Fibroblast of skin of left quadriceps (primary cell): ENCODE results near the gene INPP4A.

Experiments used
- DNase-seq, 2 experiments: peaks; one replicate each; pipeline ENCODE4 v3.0.0-alpha.2; 2013; ENCODE audit warnings: low read depth in 2 of 2

INPP4A gene

GRCh38 chr2:98436734-98437133, 7.9 kb upstream of the INPP4A start:
- no peak for DNase-seq

- DNase-seq, result no peak
Observed at GRCh38 chr2:98438190-98439133, 6.2 kb upstream of the INPP4A start.

- DNase-seq, result no peak
Observed at GRCh38 chr2:98441706-98442450, 2.8 kb upstream of the INPP4A start.

DNA sequence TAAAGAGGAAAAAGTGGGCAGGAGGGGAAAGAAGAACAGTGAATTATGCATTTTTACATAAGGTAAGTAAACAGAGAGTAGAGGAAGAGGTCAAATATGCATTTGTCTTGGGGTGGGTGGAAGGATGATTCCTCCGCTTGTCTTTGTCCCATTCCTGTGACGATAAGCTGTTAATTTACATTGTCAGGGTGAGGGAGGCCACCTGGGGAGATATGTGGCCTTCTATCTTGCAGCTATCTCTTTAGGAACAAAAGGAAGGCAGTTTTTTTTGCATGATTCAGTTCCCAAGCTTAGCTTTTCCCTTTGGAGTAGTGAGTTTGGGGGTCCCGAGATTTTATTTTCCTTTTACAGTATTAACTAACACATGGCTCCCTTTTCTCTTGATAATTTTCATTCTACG, 2.2 kb upstream of the INPP4A start:
- DNase-seq, result no peak

DNA sequence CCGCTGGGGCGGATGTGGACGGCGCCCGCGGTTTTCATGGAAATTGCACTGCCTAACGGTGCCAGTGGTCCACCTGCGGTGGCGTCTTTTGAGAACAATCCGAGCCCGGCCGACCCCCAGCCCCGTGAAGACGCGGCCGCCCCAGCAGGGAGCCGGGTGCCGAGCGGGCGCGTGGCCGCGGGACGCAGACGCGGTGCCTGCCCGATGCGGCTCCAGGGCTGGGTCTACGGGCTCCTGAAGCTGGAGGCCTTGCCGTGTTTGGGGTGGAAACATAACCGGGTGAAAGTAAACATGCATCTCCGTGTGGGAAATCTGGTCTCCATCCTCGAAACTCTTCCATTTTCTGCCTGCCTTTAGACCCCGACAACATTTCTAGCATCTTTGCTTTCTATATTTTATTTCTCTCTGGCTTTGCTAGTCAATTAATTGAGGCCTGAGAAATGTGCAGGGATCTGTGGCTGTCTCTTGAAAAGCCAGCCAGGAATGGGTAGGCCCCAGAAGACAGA, 572 bp downstream of the INPP4A start:
- DNase-seq, result no peak

- no peak for DNase-seq
Observed at GRCh38 chr2:98445683-98446581, 1.3 kb downstream of the INPP4A start.

- no peak for DNase-seq
Observed at GRCh38 chr2:98446850-98447249, 2.2 kb downstream of the INPP4A start.

- no peak for DNase-seq
Observed at GRCh38 chr2:98448441-98449145, 3.9 kb downstream of the INPP4A start.

DNA sequence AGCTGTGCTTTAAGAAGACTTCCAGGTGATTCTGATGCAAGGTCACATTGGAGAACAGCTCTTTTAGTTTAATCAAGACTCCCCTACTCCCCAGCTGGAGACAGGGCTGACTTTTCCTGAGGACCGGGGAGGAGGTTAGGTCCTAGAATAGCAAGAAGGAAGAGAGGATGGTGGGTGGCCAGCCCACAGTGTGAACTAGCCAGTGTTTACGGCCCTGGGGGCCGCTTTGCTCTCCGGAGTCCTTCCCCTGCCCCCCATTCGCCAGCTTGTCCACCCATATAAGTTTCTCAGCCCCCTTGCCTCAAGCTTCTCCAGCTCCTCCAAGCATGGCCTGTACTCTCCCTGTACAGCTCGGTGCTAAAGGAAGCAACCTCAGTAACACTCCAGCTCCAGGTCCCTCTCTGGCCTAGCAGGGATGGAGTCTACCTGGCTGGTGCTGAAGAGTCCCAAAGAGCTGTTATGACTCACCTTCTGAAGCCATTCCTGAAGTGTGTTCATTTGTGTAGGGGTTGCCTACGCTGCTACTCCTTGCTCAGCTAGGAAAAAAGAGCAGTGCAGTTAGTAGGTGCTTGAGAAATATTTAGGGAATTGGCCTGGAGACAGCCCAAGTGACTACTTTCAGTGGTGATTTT, 7.9 kb downstream of the INPP4A start:
- DNase-seq, result no peak

DNA sequence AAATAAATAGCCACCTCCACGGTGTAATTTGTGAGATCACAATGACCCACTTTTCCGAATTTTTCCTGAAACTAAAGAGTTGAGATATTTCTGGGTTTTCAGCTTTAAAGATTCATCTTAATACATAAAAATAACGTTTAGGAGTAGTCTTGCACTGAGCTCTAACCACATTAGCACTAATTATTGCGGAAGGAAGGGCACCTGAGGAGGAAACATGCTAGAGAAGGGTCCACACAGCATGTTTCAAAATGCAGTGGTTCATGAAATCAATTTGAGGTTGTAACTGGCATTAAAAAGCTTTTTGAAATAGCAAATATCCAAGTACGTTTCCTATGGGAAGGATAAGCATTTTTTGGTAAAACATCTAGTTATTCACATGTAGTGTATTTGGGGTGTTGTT, 8.4 kb downstream of the INPP4A start:
- DNase-seq, result no peak

GRCh38 chr2:98453531-98453930, 8.9 kb downstream of the INPP4A start:
- no peak for DNase-seq

GRCh38 chr2:98454073-98454472, 9.4 kb downstream of the INPP4A start:
- DNase-seq, result no peak

DNA sequence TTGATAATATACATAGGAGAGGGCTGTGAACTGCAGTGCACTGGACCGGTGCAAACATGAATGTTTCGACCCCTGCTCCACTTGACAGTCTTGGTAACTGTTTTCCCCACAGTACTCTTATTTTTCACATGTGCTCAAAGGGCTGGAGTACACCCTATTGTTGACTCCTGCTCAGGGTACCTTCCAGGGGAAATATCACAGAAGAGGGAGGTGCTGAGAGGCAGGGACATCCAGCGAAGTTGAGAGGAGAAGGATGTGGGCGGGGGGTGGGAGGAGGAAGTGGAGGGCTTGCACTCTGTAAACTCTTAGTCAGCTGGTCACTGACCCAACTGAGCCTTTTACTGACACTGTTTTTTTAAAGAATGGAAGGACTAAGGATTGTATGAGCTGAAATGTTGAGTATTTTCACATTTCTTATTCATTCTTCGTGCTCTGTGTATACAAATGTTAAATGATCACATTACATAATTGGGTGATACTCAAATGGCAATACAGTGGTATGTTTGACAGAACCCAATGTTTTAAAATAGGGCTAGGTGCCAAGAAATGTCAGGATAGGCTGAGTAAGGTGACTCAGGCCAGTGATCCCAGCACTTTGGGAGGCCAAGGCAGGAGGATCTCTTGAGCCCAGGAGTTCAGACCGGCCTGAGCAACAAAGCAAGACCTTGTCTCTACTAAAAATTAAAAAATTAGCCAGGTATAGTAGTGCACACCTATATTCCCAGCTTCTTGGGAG, 10.0 kb downstream of the INPP4A start:
- DNase-seq, result no peak

GRCh38 chr2:98455494-98455976, 10.9 kb downstream of the INPP4A start:
- no peak for DNase-seq

- no peak for DNase-seq
Observed at GRCh38 chr2:98457045-98457696, 12.5 kb downstream of the INPP4A start.

DNA sequence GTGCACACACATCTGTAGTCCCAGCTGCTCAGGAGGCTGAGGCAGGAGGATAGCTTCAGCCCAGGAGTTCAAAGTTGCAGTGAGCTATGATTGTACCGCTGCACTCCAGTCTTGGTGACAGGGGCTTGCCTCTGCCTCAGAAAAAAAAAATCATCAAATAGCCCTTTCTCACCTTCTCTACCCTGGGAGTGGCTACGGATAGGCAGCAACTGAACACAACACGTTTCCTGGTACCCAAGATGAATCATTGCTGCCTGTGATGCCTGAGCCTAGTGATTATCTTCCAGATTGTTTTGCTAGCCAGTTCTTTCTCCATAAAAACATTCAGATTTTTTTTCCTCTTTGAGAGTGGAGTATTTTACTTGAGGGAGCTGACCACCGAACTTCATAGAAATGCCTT, 13.5 kb downstream of the INPP4A start:
- DNase-seq, result no peak

DNA sequence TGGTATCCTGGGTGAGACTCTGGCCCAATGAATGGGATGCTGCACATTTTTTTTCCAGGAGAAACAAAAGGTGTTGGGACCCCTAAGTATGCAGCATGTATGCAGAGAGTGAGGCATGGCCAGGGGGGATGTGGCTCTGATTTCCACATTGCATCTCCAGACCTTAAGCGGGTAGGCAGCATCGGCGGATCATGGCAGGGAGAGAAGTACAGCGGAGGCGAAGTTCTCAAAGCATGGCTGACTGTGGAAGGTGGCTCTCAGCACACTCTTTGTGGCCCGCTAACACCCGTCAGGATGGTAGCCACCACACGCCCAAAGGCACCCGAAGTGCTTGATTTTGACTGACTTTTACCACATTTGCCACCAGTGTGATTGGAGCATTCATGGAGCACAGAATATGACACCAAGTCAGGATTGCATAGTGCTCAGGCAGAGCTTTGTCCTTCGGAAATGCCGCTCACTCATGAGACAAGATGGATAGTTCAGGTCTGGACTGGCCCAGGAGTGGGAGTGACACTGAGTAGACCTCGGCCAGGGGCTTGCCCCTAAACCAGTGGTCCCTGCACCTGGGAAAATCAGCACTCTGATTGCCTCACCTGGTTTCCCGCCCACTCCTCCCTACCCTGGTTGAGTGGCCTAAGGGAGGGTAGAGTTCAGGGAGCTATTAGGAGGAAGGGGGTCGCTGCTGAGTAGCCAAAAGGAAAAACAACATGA, 14.2 kb downstream of the INPP4A start:
- DNase-seq, result no peak

DNA sequence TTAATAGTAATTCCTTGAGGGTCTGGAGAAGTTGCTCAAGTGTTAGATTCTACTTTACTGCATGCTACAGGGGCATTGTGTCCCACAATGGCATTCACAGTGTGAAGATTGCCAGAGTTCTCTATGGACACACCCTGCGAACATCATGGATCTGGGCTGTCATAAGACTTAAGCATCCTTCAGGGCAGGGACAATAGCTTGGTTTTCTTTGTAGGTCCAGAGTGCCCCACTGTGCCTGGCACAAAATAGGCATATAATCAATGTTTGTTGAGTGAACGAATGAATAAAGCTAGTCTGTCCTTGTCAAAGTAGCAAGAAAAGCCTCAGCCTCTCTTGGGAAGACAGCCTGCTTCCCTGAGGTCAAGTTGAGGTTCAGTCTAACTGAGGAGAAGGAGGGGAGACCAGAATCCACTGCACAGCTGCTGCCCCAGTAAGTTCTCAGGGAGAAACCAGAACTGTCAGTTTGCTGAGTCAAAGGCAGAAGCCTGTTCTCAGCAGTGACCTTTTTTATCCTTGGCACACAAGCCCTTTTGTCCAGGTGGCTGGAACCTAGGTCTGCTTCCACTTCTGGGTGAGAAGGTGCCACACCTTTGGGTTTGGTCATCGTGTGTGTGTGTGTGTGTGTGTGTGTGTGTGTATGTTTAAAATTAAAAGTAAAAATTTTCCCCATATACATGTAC, 15.0 kb downstream of the INPP4A start:
- no peak for DNase-seq
